ENCODE data around the gene PRSS1.

The PRSS1 gene

DNA sequence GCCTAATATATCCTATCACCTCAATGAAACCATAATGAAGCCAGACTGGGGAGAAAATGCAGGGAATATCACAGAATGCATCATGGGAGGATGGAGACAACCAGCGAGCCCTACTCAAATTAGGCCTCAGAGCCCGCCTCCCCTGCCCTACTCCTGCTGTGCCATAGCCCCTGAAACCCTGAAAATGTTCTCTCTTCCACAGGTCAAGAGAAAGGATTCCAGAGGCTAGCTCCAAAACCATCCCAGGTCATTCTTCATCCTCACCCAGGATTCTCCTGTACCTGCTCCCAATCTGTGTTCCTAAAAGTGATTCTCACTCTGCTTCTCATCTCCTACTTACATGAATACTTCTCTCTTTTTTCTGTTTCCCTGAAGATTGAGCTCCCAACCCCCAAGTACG is 53.0 kb downstream of the PRSS1 start:
- no peak overlapping the region for H3K4me3 ChIP-seq (replicated peaks; ENCODE audit: insufficient read depth, low read length)
- peaks cover 30% of the 10 kb centered on the region for H3K27me3 ChIP-seq (ENCODE audit: insufficient read depth, poor library complexity, severe bottlenecking)
- no peak overlapping the region for H3K27ac ChIP-seq (replicated peaks)
- DNase-seq (ENCODE audit: low read depth in 1 of 2, low spot score in 1 of 2): no peak
- TF ChIP-seq SPI1 (IDR thresholded peaks at IDR 0.05; ENCODE audit: borderline replicate concordance, low read depth) (no peak), GABPA (IDR thresholded peaks at IDR 0.05; ENCODE audit: low read depth) (no peak), POLR2AphosphoS5 (IDR thresholded peaks at IDR 0.05; ENCODE audit: low read depth) (no peak)
- TF ChIP-seq, protein P1, sequence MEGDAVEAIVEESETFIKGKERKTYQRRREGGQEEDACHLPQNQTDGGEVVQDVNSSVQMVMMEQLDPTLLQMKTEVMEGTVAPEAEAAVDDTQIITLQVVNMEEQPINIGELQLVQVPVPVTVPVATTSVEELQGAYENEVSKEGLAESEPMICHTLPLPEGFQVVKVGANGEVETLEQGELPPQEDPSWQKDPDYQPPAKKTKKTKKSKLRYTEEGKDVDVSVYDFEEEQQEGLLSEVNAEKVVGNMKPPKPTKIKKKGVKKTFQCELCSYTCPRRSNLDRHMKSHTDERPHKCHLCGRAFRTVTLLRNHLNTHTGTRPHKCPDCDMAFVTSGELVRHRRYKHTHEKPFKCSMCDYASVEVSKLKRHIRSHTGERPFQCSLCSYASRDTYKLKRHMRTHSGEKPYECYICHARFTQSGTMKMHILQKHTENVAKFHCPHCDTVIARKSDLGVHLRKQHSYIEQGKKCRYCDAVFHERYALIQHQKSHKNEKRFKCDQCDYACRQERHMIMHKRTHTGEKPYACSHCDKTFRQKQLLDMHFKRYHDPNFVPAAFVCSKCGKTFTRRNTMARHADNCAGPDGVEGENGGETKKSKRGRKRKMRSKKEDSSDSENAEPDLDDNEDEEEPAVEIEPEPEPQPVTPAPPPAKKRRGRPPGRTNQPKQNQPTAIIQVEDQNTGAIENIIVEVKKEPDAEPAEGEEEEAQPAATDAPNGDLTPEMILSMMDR (IDR thresholded peaks at IDR 0.05; ENCODE audit: insufficient read depth, low read length): no peak
- TF ChIP-seq, protein P2, sequence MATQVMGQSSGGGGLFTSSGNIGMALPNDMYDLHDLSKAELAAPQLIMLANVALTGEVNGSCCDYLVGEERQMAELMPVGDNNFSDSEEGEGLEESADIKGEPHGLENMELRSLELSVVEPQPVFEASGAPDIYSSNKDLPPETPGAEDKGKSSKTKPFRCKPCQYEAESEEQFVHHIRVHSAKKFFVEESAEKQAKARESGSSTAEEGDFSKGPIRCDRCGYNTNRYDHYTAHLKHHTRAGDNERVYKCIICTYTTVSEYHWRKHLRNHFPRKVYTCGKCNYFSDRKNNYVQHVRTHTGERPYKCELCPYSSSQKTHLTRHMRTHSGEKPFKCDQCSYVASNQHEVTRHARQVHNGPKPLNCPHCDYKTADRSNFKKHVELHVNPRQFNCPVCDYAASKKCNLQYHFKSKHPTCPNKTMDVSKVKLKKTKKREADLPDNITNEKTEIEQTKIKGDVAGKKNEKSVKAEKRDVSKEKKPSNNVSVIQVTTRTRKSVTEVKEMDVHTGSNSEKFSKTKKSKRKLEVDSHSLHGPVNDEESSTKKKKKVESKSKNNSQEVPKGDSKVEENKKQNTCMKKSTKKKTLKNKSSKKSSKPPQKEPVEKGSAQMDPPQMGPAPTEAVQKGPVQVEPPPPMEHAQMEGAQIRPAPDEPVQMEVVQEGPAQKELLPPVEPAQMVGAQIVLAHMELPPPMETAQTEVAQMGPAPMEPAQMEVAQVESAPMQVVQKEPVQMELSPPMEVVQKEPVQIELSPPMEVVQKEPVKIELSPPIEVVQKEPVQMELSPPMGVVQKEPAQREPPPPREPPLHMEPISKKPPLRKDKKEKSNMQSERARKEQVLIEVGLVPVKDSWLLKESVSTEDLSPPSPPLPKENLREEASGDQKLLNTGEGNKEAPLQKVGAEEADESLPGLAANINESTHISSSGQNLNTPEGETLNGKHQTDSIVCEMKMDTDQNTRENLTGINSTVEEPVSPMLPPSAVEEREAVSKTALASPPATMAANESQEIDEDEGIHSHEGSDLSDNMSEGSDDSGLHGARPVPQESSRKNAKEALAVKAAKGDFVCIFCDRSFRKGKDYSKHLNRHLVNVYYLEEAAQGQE (IDR thresholded peaks at IDR 0.05; ENCODE audit: insufficient replicate concordance, low read depth): no peak

All from HL-60 (cell line).